ENCODE data around the gene ELP2. TPM values are rescaled to one million over a fixed set of nuclear protein-coding genes. Genes with fewer than 3 reads are reported as not detected.
"Not testable (repeated sequence)": the region's sequence is repeated elsewhere in the genome, so short reads cannot be mapped to it uniquely, and the experiment has no call there.

Gene ELP2
- total RNA-seq, 1 experiment from 2014 or later: 137 TPM

GRCh38 chr18:36167692-36168218 is 38.1 kb downstream of the ELP2 start:
- Histone ChIP-seq H2BK5ac (ENCODE audit: insufficient read length, low read length) (no peak overlapping the region), H3T11ph (ENCODE audit: low read length) (no peak overlapping the region), H2BK20ac (ENCODE audit: low read depth, low read length, poor library complexity, severe bottlenecking) (no peak overlapping the region), H3K79me1 (ENCODE audit: insufficient read depth, low read depth, low read length, poor library complexity, severe bottlenecking) (no peaks in the 10 kb centered on the region), H2BK15ac (ENCODE audit: low read depth, low read length) (no peak overlapping the region), H3K18ac (ENCODE audit: insufficient read length, low read depth, low read length) (no peak overlapping the region), H4K8ac (replicated peaks; ENCODE audit: insufficient read length, low read depth, low read length) (no peak overlapping the region), H2AFZ (ENCODE audit: low read length) (no peak overlapping the region), H3K9me3 (ENCODE audit: control insufficient read depth, low read depth, low read length) (no peaks in the 10 kb centered on the region), H3K4me2 (ENCODE audit: insufficient read depth, insufficient read length, low read length) (no peak overlapping the region), H3K27me3 (ENCODE audit: insufficient read depth, low read length) (no peaks in the 10 kb centered on the region), H2AK5ac (ENCODE audit: insufficient read length, low read length) (no peak overlapping the region), H3K4ac (ENCODE audit: low read depth, low read length) (no peak overlapping the region), H3K9ac (ENCODE audit: extremely low read depth, insufficient read length, low read length) (no peak overlapping the region), H2BK120ac (ENCODE audit: low read depth, low read length, poor library complexity, severe bottlenecking) (no peak overlapping the region), H3K79me2 (ENCODE audit: insufficient read depth, low read length) (no peaks in the 10 kb centered on the region), H3K23ac (ENCODE audit: insufficient read length, low read depth, low read length) (no peak overlapping the region), H4K91ac (ENCODE audit: insufficient read length, low read depth, low read length) (no peak overlapping the region), H3K23me2 (ENCODE audit: insufficient read length, low read depth, low read length, poor library complexity, severe bottlenecking) (no peaks in the 10 kb centered on the region), H4K20me1 (ENCODE audit: control insufficient read depth, insufficient read depth, insufficient read length) (no peaks in the 10 kb centered on the region), H4K5ac (ENCODE audit: insufficient read length, low read depth, low read length) (no peak overlapping the region), H3K14ac (ENCODE audit: insufficient read depth, low read length) (no peak overlapping the region), H3K4me1 (ENCODE audit: insufficient read depth, low read length) (no peaks in the 10 kb centered on the region), H2BK12ac (ENCODE audit: insufficient read length, low read depth, low read length) (no peak overlapping the region), H3K56ac (ENCODE audit: insufficient read length, low read depth, low read length) (no peak overlapping the region), H3K27ac (ENCODE audit: insufficient read length, low read depth, low read length) (no peak overlapping the region)
- no peak for DNase-seq
- H3K36me3 Mint-ChIP-seq (ENCODE audit: insufficient read depth in 1 of 3, low read depth in 3 of 3): peaks cover 52 to 90% (median 73%) of the 10 kb centered on the region in 3 experiments
- H3K27me3 Mint-ChIP-seq (ENCODE audit: low read depth): no peaks in the 10 kb centered on the region
- H3K9me3 Mint-ChIP-seq: no peaks in the 10 kb centered on the region
- no peak overlapping the region for H3K4me3 Mint-ChIP-seq
- WGBS (ENCODE audit: extremely low coverage, insufficient read length, low lambda C conversion rate): no CpG with 5 or more reads among the region's 3 CpGs
- H3K27ac Mint-ChIP-seq: no peak overlapping the region
- no peaks in the 10 kb centered on the region for H3K4me1 Mint-ChIP-seq
- no peak for TF ChIP-seq CTCF (conservative IDR thresholded peaks at IDR 0.05)

GRCh38 chr18:36168296-36168695 is 38.6 kb downstream of the ELP2 start:
- H3K9me3 Mint-ChIP-seq; H4K91ac ChIP-seq (ENCODE audit: insufficient read length, low read depth, low read length); H2BK20ac ChIP-seq (ENCODE audit: low read depth, low read length, poor library complexity, severe bottlenecking); H3K9ac ChIP-seq (ENCODE audit: extremely low read depth, insufficient read length, low read length); H2BK5ac ChIP-seq (ENCODE audit: insufficient read length, low read length); H3K4me1 Mint-ChIP-seq; H3K27me3 ChIP-seq (ENCODE audit: insufficient read depth, low read length); H3K4ac ChIP-seq (ENCODE audit: low read depth, low read length); H3K4me3 Mint-ChIP-seq; H3K79me2 ChIP-seq (ENCODE audit: insufficient read depth, low read length); H4K8ac ChIP-seq (replicated peaks; ENCODE audit: insufficient read length, low read depth, low read length); H3K9me3 ChIP-seq (ENCODE audit: control insufficient read depth, low read depth, low read length); H2BK120ac ChIP-seq (ENCODE audit: low read depth, low read length, poor library complexity, severe bottlenecking); DNase-seq; H4K20me1 ChIP-seq (ENCODE audit: control insufficient read depth, insufficient read depth, insufficient read length); H3K79me1 ChIP-seq (ENCODE audit: insufficient read depth, low read depth, low read length, poor library complexity, severe bottlenecking); H2AK5ac ChIP-seq (ENCODE audit: insufficient read length, low read length); H2BK12ac ChIP-seq (ENCODE audit: insufficient read length, low read depth, low read length); H3K4me1 ChIP-seq (ENCODE audit: insufficient read depth, low read length); H3K56ac ChIP-seq (ENCODE audit: insufficient read length, low read depth, low read length); H3K27me3 Mint-ChIP-seq (ENCODE audit: low read depth); H2BK15ac ChIP-seq (ENCODE audit: low read depth, low read length); H3K14ac ChIP-seq (ENCODE audit: insufficient read depth, low read length); H3K23ac ChIP-seq (ENCODE audit: insufficient read length, low read depth, low read length); H2AFZ ChIP-seq (ENCODE audit: low read length); H3T11ph ChIP-seq (ENCODE audit: low read length); H3K4me2 ChIP-seq (ENCODE audit: insufficient read depth, insufficient read length, low read length); H4K5ac ChIP-seq (ENCODE audit: insufficient read length, low read depth, low read length); H3K23me2 ChIP-seq (ENCODE audit: insufficient read length, low read depth, low read length, poor library complexity, severe bottlenecking); H3K18ac ChIP-seq (ENCODE audit: insufficient read length, low read depth, low read length); H3K27ac ChIP-seq (ENCODE audit: insufficient read length, low read depth, low read length): not testable (repeated sequence)
- peaks cover 49 to 85% (median 68%) of the 10 kb centered on the region in 3 experiments for H3K36me3 Mint-ChIP-seq (ENCODE audit: insufficient read depth in 1 of 3, low read depth in 3 of 3)
- no CpG with 5 or more reads among the region's 3 CpGs for WGBS (ENCODE audit: extremely low coverage, insufficient read length, low lambda C conversion rate)
- 0 out of 7 replicates have a peak overlapping the region, but pooled peaks of 1 of the 3 experiments have one; percentile 36 for H3K27ac Mint-ChIP-seq
